ENCODE measurements around the gene CD248.
"Not testable (repeated sequence)": the region's sequence is repeated elsewhere in the genome, so short reads cannot be mapped to it uniquely, and the experiment has no call there.

Gene CD248

DNA sequence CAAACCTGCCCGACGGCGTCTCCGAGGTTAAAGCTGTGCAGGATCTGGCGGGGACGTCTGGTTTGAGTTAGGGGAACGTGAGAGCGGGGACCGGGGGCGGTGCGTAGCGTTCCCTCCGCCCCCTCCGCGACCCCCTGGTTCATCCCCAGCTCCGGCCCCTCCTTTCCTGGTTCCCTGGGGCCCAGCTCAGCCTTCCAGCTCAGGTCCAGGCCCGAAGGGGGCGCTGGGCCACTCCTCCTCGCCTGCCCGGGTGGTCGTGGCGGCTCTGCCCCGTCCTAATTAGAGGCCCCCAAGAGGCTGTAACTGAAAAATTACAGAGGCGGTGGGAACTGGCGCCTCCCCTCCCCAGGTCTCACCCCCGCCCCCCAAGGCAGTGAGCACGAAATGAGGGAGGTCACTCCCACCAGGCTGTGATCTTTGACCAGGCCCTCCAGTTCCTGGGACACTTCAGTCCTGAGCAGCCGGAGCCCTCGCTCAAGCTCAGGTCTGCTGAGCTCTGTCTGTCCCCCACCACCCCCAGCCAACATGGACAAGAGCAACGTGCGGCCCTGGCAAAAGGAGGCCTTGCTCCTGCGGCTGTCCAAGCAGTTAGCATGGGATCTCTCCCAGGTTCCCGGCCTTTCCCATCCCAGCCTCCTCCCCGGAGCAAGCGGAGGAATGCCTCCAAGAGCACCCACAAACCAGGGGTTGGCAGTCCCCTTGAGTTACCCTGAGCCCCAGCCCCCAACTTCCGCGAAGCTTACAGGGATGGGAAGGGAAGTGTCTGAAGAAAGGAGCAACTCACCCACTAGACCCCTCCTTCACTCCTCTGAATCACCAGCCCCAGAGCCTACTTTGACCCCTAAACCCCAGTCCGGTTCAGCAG lies 3.3 kb downstream of the CD248 start:
- DNase-seq (ENCODE audit: low spot score): no peak

DNA sequence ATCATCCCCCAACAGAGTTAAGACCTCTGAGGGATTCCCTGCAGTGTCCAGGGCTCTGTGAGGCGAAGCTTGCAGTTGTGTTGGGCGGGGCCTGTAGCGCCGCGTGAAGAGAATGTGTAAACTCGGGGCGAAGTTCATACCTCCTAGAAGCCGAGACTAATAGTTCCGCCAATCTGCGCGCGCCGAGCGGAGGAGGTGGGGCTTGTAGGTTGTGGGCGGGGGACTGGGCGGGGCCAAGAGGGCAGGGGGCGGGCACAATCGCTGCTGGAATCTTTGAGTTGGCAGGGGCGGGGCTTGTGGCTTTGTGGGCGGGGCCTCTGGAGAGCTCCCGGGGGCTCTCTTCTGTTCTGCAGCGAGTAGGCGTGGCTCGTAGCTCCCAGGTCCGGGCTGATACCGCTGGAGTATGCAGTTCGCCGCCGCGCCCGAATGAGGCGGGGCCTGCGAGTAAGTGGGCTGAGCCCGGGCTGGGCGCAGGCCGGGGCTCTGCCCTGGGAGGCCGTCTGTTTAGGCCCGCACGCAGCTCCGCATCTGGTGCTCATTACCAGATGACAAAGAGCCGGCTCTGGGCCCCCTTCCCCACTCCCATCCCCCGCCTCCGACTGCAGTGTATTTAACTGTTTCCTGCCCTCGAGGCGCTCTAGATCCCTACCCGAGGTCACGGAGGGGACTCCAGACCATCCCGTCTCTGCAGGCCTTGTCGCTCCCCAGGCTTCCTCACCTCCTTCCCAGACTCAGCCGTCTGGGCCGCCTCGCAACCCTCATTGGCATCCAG lies 4.1 kb downstream of the CD248 start:
- peak; percentile 98 for DNase-seq (ENCODE audit: low spot score)

DNA sequence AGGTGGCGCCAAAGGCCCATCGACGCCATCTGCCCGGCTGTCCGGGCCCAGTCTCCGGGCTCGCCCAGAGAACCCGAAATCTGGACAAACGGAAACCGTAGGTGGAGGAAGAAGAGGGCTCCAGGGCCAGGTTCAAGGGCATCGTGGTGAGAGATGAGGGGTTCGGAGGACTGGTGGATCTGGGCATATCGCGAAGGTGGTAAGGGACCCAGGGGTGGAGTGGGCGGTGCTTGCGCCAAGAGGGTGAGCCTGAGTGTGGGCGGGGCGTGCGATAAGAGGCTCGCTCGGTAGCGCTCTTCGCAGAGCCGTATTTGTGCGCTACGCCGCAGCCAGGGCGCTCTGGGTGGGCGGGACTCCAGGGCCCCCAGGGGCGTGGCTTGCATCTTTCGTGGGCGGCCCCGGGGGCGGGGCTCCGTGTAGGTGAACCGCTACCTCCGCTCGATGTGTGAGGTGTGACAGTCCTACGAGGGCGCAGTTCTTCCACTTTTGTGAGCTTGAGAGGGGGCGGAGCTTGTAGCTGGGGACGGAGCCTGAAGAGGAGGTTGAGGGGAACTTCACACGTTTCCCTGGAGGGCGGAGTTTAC lies 4.8 kb downstream of the CD248 start:
- DNase-seq (ENCODE audit: low spot score): peak; percentile 99

DNA sequence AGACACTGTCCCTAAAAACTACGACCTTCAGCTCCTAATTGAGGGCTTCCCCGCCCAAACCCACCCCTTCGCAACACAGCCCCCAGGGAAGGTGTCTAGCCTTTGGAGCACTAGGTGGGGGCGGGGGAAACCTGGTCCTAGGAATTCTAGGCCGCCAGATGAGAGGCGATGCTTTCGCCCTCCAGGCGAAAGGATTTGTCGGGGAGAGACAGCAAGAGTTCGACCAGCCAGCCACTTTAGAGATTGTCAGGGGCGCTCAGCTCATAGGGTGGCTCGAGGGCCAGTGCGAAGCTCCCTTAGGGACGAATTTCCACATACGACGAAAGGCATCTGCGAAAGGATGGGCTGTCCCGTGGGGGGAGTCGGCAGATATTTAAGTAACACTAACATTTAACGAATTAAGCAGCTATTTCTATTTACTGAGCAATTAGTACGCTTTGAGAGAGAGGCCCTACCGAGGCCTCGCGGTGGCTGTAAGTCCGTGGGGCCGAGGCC lies 5.3 kb downstream of the CD248 start:
- DNase-seq (ENCODE audit: low spot score): no peak

DNA sequence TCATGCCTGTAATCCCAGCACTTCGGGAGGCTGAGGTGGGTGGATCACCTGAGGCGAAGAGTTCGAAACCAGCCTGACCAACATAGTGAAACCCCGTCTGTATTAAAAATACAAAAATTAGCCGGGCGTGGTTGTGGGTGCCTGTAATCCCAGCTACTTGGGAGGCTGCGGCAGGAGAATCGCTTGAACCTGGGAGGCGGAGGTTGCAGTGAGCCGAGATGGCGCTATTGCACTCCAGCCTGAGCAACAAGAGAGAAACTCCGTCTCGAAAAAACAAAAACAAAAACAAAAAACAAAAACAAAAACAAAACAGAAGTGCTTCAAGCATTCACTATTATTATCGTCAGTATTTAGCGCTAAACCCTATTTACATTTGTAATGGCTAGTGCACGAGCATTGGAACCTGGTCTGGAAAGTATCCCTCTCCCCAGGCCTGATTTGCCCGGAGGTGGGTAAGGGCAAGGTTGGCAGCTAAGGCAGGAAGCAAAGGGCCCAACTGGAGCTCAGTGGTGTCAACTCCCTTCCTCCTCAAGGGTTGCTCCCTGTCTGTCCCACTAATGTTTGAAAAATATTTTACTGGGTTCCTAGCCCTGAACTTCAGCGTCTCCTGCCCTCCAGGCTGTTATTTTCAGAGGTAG lies 5.9 kb downstream of the CD248 start:
- not testable (repeated sequence) for DNase-seq (ENCODE audit: low spot score)

DNA sequence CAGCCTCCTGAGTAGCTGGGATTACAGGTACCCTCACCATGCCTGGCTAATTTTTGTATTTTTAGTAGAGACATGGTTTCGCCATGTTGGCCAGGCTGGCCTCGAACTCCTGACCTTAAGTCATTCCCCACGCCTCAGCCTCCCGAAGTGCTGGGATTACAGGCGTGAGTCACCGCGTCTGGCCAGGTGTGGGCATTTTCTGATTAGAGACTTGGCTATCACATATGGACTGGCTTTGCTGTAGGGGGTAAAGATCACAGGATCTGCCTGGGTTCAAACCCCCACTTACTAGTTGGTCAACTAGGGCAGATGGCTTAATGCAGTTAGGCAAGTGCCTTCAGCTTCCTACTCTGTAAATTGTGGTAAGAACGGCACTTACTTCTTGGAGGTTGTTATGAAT lies 6.5 kb downstream of the CD248 start:
- no peak for DNase-seq (ENCODE audit: low spot score)

DNA sequence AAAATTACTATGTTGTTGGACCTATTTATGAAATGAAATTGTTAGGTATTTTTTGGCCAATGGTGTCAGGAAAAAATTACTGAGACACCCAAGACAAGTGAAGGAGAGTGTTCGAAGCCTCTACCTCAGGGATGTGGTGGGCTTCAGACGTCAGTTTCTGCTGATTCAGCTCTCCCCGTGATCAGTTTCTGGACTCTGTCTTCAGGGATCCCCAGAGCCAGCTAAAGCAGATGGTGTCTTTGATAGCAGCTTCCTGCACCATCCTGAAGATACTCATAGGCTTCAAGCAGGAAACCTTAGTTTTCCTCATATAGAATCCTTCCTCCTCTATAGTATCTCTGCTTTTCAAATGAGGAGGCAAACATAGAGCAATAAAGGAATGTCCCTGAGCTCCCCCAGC lies 7.4 kb downstream of the CD248 start:
- DNase-seq (ENCODE audit: low spot score): no peak

DNA sequence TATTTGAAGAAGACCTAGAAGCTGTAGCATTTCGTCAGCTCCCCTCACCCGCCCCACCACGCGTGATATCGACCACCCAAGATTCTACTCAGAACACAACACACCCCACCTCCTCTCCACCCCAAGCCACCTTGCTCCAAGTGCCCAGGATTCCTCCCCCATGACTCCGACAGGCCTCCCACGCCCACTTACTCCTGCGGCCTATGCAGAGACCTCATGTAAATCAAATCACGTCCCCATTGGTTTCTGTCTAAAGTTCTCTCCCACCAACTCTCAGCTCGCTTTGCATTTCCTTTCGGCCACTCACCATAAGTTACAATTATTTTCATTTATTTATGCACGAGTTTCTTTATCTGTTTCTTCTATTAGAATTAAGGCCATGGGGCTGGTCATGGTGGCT lies 14.2 kb downstream of the CD248 start:
- DNase-seq (ENCODE audit: low spot score): no peak

DNA sequence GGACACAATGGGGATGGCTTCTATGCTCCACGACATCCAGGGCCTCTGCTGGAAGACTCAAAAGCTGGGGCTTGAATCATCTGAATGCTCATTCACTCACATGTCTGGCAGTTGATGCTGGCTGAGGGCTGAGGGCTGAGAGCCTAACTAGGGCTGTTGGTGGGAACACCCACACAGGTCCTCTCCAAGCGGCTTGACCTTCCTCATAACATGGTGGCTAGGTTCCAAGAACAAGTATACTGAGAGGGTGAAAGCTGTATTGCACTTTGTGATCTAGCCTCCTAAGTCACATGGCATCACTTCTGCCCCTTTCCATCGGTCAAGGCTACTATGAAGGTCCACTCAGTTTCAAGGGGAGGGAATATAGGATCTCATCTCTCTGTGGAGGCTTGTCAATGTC lies 17.7 kb downstream of the CD248 start:
- DNase-seq (ENCODE audit: low spot score): no peak

DNA sequence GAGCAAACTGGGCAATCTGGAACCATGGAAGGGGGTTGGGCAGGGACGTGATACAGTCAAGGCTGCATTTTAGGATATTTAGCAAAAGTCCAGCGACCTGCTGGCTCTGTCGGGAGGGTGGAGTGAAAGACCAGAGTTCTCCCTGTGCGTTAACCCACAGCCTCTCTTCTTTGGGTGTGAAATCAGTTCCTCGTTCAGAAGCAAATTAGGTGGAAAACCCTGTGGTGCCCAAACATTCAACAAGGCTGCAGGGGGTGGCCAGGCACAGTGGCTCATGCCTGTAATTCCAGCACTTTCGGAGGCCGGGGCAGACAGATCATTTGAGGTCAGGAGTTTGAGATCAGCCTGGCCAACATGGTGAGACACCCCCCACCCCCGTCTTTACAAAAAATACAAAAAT lies 19.2 kb downstream of the CD248 start:
- no peak for DNase-seq (ENCODE audit: low spot score)

DNA sequence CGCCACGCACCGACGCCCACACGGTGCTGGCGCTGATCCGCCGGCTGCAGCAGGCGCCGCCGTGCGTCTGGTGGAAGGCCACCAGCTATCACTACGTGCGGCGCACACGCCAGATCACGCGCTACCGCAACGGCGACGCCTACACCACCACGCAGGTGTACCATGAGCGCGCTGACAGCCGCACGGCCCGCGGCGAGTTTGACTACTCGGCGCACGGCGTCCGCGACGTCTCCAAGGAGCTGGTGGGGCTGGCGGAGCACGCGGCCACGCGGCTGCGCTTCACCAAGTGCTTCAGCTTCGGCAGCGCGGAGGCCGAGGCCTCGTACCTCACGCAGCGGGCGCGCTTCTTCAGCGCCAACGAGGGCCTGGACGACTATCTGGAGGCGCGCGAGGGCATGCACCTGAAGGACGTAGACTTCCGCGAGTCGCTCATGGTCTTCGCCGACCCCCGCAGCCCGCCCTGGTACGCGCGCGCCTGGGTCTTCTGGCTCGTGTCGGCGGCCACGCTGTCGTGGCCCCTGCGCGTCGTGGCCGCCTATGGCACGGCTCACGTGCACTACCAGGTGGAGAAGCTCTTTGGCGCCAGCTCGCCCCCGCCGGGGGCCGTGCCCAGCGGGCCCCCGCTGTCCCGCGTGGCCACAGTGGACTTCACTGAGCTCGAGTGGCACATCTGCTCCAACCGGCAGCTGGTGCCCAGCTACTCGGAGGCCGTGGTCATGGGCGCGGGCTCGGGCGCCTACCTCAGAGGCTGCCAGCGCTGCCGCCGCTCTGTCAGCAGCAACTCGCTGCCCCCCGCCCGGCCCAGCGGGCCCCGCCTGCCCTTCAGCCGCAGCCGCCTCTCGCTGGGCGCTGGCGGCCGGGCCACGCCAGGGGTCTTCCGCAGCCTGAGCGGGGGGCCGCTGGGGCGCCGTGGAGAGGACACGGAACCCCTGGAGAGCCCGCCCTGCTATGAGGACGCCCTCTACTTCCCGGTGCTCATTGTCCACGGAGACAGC lies 21.9 kb downstream of the CD248 start:
- no peak for DNase-seq (ENCODE audit: low spot score)

DNA sequence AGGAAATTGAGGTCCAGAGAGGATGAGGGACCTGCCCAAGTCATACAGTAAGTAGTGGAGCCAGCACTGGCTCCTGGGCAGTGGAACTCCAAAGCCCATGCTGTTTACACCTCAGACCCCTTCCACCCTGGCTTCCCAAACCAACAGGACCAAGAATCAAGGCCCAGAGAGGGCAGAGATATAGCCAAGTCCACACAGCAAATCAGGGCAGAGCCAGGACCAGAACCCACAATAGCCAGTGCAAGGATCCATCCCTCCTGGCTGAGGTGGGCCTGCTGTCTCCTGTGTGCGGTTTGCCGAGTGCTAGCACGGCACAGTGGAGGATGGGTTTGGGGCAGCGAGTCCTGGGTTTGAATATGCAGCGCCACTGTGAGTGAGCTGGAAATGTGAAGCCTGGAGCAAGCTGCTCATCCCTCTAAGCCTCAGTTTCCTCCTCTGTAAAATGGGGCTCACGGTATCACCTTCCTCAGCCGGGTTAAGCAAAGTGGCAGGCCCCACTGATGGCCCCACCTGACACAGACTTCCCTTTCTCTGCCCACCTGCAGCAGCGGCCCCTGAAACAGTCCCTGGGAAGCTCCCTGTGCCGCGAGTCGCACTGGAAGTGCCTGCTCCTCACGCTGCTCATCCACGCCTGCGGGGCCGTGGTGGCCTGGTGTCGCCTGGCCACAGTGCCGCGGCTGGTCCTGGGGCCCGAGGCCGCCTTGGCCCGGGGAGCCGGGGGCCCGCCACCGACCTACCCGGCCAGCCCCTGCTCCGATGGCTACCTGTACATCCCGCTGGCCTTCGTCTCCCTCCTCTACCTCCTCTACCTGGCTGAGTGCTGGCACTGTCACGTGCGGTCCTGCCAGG lies 22.8 kb downstream of the CD248 start:
- DNase-seq (ENCODE audit: low spot score): no peak

DNA sequence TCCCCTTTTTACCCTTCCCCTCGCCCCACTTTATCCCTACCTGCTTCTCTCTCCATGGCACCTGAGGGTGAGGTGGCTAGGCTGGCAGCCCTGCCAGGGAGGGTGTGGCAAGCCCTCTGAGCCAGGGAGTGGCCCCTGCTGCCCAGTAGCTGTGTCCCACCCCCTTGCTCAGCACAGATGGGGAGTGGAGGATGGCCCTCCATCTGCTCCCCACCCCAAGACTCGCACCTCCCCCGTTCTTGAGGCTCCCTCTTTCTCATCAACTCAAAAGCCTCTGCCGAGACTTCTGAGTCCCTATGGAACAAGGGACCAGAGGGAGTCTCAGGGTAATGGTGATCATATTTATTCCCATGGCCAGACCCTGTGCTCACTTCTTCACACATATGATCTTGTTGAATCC lies 23.5 kb downstream of the CD248 start:
- DNase-seq (ENCODE audit: low spot score): no peak

DNA sequence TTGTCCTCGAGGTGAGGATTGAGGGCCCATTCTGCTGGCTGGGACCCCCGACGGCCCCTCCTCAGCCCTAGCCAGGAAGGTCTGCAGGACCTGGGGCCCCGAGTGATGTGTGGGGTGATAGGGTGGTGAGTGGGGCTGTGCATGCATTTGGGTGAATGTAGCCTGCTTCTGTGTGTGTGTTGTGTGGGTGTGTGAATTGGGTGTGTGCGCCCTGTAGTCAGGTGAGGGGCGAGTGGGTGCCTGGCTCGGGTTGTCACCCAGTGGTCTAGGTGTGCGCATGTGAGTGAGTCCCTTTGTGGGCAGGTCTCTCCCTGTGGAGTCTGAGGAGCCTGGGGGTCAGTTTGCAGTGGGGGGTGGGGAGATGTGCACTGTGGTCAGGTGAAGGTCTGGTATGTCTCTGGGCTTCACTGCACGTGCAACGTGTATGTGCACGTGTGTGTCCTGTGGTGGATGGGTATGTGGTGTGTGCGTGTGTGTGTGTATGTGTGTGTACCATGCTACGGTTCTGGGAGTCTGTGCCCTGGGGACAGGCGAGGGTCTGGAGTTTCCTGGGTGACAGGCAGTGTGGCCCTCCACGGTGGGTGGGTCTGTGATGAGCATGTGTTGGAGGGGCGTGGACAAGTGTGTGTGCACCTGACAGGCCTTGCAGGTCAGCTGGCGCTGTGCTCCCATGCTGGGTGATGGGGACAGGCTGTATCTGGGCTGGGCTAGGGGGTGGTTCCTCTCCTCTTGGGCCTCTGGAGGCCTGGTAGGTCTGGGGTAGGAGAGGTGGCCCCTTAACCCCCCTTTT lies 24.1 kb downstream of the CD248 start:
- DNase-seq (ENCODE audit: low spot score): no peak

DNA sequence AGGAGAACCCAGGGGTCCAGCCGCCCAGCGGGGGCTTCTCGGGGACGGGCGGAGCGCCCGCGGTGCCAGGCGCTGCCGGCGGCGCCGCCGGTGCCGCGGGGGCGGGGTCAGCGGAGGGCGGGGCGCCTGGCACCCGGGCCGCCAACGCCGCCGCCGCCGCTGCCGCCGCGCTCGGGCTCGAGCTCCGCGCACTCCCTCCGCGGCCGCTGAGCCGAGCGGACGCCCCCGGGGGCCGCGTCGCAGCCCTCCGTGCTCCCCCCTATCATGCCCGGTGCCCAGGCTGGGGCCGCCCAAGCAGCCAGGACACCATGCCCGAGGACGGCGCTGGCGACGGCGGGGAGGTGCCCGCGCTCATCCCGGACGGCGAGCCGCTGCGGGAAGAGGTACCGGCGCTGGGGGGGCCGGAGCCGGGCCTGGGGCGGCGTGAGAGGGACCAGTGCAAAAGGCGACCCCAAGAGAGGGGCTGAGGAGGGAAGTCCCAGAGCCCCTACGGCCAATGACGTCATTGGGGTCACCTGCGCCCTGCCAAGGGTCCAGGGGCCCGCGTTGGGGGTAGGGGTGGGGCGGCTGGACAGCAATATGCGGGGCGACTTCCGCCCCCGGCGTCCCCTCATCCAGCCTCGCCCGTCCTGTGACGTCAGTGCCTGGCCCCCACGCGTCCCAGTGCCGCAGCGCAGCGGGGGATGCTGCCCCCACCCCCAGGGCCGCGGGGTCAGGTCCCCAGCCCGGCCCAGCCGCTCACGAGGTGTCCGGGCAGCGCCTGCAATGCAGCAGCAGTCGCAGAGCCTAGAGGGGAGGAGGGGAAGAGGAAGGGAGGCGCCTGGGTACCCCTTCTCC lies 24.9 kb downstream of the CD248 start, which contains the start of gene TMEM151A:
Gene TMEM151A, plus strand, starts transcription at position 189 of the 837 bp plus-strand sequence. Its CDS starts 120 bp downstream, at position 309.
- no peak for DNase-seq (ENCODE audit: low spot score)

DNA sequence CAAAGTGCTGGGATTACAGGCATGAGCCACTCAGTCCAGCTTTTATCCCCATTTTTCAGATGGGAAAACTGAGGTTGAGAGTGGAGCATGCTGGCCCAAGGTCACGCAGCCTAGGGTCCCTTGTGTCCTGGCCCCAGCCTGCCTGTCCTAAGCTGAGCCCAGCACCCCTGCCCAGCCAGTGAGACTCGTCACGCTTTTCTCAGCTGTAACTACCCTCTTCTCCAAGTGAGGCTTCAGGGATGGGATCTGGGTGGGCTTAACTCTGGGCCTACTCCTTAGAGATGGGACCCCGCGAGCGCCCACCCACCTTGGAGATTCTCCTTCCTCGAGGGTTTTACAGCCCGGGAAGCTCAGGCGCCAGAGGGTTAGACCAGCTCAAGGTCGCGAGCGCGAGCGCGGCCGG lies 25.5 kb downstream of the CD248 start:
- DNase-seq (ENCODE audit: low spot score): no peak

DNA sequence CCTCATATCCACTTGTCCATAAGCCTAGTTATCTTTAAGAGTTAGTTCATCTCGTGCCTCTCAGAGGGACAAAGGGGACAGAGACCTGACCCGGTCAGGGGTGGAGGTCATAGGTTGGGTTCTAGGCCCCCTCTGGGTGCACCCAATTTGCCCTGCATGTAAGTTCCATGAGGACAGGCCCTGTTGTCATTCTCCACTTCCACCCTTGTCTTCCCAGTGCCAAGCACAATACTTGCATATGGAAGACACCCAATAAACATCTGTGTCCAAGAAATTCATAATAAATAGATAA lies 26.6 kb downstream of the CD248 start:
- no peak for DNase-seq (ENCODE audit: low spot score)

DNA sequence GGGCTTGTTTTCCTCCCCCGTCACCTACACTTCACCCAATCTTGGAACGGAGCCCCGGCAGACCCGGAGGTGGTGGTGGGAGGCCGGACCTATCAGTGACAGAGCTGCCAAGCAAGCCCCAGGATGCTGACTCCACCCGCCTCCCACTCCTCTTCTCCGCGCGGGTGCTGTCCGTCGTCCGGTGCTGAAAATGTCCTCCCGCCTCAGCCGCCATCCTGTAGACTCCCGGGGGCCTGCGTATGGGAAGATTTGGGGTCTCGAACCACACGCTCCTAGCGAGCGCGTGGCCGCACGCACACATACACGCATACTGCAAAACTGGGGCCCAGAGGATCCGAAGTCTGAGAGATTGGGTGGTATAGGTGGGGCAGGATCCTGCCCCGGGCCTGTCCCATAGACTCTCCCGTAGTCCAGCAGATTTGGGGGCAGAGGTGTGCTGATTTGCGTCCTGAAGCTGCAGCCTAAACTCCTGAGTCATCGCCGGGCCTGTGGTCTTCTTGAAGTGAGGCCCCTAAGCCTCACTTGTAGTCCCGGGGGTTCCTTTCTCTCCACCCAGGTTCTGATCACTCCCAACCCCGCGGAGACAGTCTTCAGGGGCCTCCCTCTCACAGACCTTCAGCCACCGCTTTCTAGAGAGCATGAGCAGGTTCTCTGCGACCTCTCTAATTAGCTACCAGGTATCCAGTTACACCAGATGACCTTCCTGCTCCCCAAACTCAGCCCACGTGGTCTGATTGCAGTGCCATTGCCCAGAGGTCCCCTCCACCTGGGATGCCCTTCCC lies 27.1 kb downstream of the CD248 start:
- peak; percentile 79 for DNase-seq (ENCODE audit: low spot score)
